ENCODE measurements around the gene HOXB13.

The HOXB13 gene

GRCh38 chr17:48748718-48749566 lies 20.4 kb upstream of the HOXB13 start:
- DNase-seq = no peak

- no peak for DNase-seq
Observed at GRCh38 chr17:48747445-48748363, 19.2 kb upstream of the HOXB13 start.

GRCh38 chr17:48746916-48747444 lies 18.4 kb upstream of the HOXB13 start:
- no peak for DNase-seq

GRCh38 chr17:48745381-48746275 lies 17.1 kb upstream of the HOXB13 start:
- no peak for DNase-seq

- DNase-seq = no peak
Observed at GRCh38 chr17:48740537-48740936, 12.0 kb upstream of the HOXB13 start.

- DNase-seq = no peak
Observed at GRCh38 chr17:48738803-48739526, 10.4 kb upstream of the HOXB13 start.

- DNase-seq = no peak
Observed at GRCh38 chr17:48738424-48738802, 9.9 kb upstream of the HOXB13 start.

GRCh38 chr17:48737330-48738043 lies 8.9 kb upstream of the HOXB13 start:
- DNase-seq = no peak

- DNase-seq = no peak
Observed at GRCh38 chr17:48735062-48735351, 6.5 kb upstream of the HOXB13 start.

GRCh38 chr17:48734333-48735061 lies 5.9 kb upstream of the HOXB13 start:
- DNase-seq = no peak

GRCh38 chr17:48733632-48734328 lies 5.2 kb upstream of the HOXB13 start:
- DNase-seq = no peak

- no peak for DNase-seq
Observed at GRCh38 chr17:48732688-48733629, 4.4 kb upstream of the HOXB13 start.

GRCh38 chr17:48731355-48731754 lies 2.8 kb upstream of the HOXB13 start:
- no peak for DNase-seq

- no peak for DNase-seq
Observed at GRCh38 chr17:48730240-48730550, 1.6 kb upstream of the HOXB13 start.

- DNase-seq = no peak
Observed at GRCh38 chr17:48729335-48730239, 1.0 kb upstream of the HOXB13 start.

GRCh38 chr17:48727415-48728175 lies 955 bp downstream of the HOXB13 start:
- no peak for DNase-seq

- DNase-seq = no peak
Observed at GRCh38 chr17:48726916-48727286, 1.6 kb downstream of the HOXB13 start.
